A549 (cell line): Measurements from ENCODE around the gene MYT1. TPM values are rescaled to one million over a fixed set of nuclear protein-coding genes. Genes with fewer than 3 reads are reported as not detected.

Experiments used
- ATAC-seq, 2 experiments: fragments of 200-7000 bp in 1 of 2; fragments of >200 bp in 1 of 2; cut with Nextera tagmentation in 1 of 2; cut with Tn5 transposase in 1 of 2; 3 replicates each; pipeline versions ENCODE4 v1.8.0 to v1.9.1; 2018 to 2020; ENCODE audit warnings: mild to moderate bottlenecking in 1 of 2, moderate library complexity in 1 of 2
- CTCF ChIA-PET: fragments of 300-600 bp; sonication (Branson Sonifier 250); formaldehyde crosslinking; extraction: SDS; loops from one replicate; lab custom pipeline; 2021; ENCODE audit warnings: antibody characterized with exemption, inconsistent platforms; lab: Yijun Ruan, JAX
- POLR2A ChIA-PET: fragments of 350-600 bp; formaldehyde crosslinking; extraction: SDS; loops from one replicate; lab custom pipeline; 2021; ENCODE audit warnings: antibody characterized with exemption, inconsistent platforms; lab: Yijun Ruan, JAX
- DNase-seq, 2 experiments: peaks; one replicate each; pipeline versions ENCODE4 v3.0.0 to v3.0.0-alpha.2; 2011 to 2016; ENCODE audit warnings: low read depth in 1 of 2, low spot score in 1 of 2
- FAIRE-seq: peaks from 2 replicates; lab custom pipeline; 2011; peaks lifted over from hg19 to GRCh38; lab: Jason Lieb, UNC
- H3K27ac ChIP-seq, 2 experiments: fragments of >200 bp; sonication (Bioruptor Twin); formaldehyde crosslinking; 3 replicates each; pipeline ENCODE4 v1.5.1; 2016 to 2017
- H3K4me1 ChIP-seq: fragments of >200 bp; sonication (Bioruptor Twin); formaldehyde crosslinking; 3 replicates; pipeline ENCODE4 v1.6.1; 2016
- H3K4me2 ChIP-seq: fragments of >200 bp; sonication (Bioruptor Twin); formaldehyde crosslinking; 3 replicates; pipeline ENCODE4 v1.6.1; 2016
- H3K4me3 ChIP-seq: fragments of >200 bp; sonication (Bioruptor Twin); formaldehyde crosslinking; 3 replicates; pipeline ENCODE4 v1.5.1; 2016
- H3K9me3 ChIP-seq: fragments of >200 bp; sonication (Bioruptor Twin); formaldehyde crosslinking; 3 replicates; pipeline ENCODE4 v1.6.1; 2016
- CBX2 ChIP-seq: fragments of 200-600 bp; sonication (generic); IDR thresholded peaks from 2 replicates; pipeline ENCODE4 v1.6.1; 2016; ENCODE audit warnings: low read depth, mild to moderate bottlenecking, borderline replicate concordance
- CBX8 ChIP-seq: fragments of 200-600 bp; sonication (generic); IDR thresholded peaks from 2 replicates; pipeline ENCODE4 v1.6.1; 2016
- FOSL2 ChIP-seq, 2 experiments: fragments of 450-650 bp in 1 of 2; fragments of >200 bp in 1 of 2; sonication (Bioruptor Twin) in 1 of 2; formaldehyde crosslinking; IDR thresholded peaks; 2 replicates each; pipeline versions ENCODE4 v1.5.0 to v1.6.1; 2016 to 2020; ENCODE audit warnings: mild to moderate bottlenecking in 1 of 2, moderate library complexity in 1 of 2
- HDAC2 ChIP-seq: fragments of 200-600 bp; sonication (generic); IDR thresholded peaks from 2 replicates; pipeline ENCODE4 v1.6.1; 2016
- JUN ChIP-seq, 2 experiments: fragments of >200 bp; sonication (Bioruptor Twin); formaldehyde crosslinking; IDR thresholded peaks; 2 replicates in 1 of 2; 3 replicates in 1 of 2; pipeline ENCODE4 v1.6.1; 2016 to 2017
- NFE2L2 ChIP-seq: fragments of 150-350 bp; conservative IDR thresholded peaks from 2 replicates; pipeline ENCODE4 v1.6.1; 2014; ENCODE audit warnings: low read length
- NPAS2 ChIP-seq: fragments of 250-450 bp; sonication (Bioruptor Pico); IDR thresholded peaks from 2 replicates; pipeline ENCODE4 v1.8.0; 2022; ENCODE audit warnings: mild to moderate bottlenecking, moderate library complexity, borderline replicate concordance
- NR3C1 ChIP-seq: fragments of >200 bp; sonication (Bioruptor Twin); formaldehyde crosslinking; IDR thresholded peaks from 3 replicates; pipeline ENCODE4 v1.6.1; 2017
- RFX5 ChIP-seq: fragments of 450-650 bp; IDR thresholded peaks from 2 replicates; pipeline ENCODE4 v1.7.1; 2014; ENCODE audit warnings: antibody characterized with exemption, mild to moderate bottlenecking, moderate library complexity
- SMC3 ChIP-seq: fragments of >200 bp; sonication (Bioruptor Twin); formaldehyde crosslinking; IDR thresholded peaks from 3 replicates; pipeline ENCODE4 v1.6.1; 2018; ENCODE audit warnings: inconsistent platforms
- ZFP36 ChIP-seq: fragments of 450-650 bp; IDR thresholded peaks from 2 replicates; pipeline ENCODE4 v1.6.1; 2014; ENCODE audit warnings: borderline replicate concordance; ENCODE audit not compliant: partially characterized antibody
- ZNF302 ChIP-seq: fragments of 250-450 bp; sonication (Bioruptor Pico); IDR thresholded peaks from 2 replicates; pipeline ENCODE4 v1.9.0; 2021; ENCODE audit warnings: inconsistent platforms, mild to moderate bottlenecking, moderate library complexity
- WGBS: methylation state at CpG from one replicate; pipeline ENCODE4 v1.1.6; 2017; ENCODE audit errors: missing lambda C conversion rate; 5-methylcytosine and 5-hydroxymethylcytosine counted together
- polyA plus RNA-seq, 4 experiments: library from polyadenylated mRNA; depleted of rRNA in 3 of 4; stranded (reverse); fragments of >200 nt; fragmentation: RNase III in 1 of 4; extraction: RNeasy Plus Mini Kit Qiagen cat#74134 plus additional on column Dnase treatment in 1 of 4; gene quantifications; 2 replicates in 3 of 4; 3 replicates in 1 of 4; pipeline ENCODE4 v1.2.3, GENCODE V29; 2011 to 2017
- TF ChIP-seq, protein P1 (sequence below): IDR thresholded peaks from 2 replicates; pipeline ENCODE4 v1.6.1; 2012
- TF ChIP-seq, protein P2 (sequence below): fragments of 250-450 bp; sonication (Bioruptor Pico); IDR thresholded peaks from 2 replicates; pipeline ENCODE4 v1.5.0; 2021; ENCODE audit warnings: mild to moderate bottlenecking, moderate library complexity, borderline replicate concordance
- TF ChIP-seq, protein P3 (sequence below): fragments of >200 bp; sonication (Bioruptor Twin); formaldehyde crosslinking; IDR thresholded peaks from 2 replicates; pipeline ENCODE4 v1.6.1; 2016
- TF ChIP-seq, protein P4 (sequence below): fragments of 450-650 bp; IDR thresholded peaks from 2 replicates; pipeline ENCODE4 v1.6.1; 2014; ENCODE audit warnings: antibody characterized with exemption
- TF ChIP-seq, protein P5 (sequence below): fragments of >200 bp; sonication (Bioruptor Twin); formaldehyde crosslinking; IDR thresholded peaks from 3 replicates; pipeline ENCODE4 v1.5.1; 2016
- TF ChIP-seq, protein P6 (sequence below): IDR thresholded peaks from 2 replicates; pipeline ENCODE4 v1.6.1; 2012
- TF ChIP-seq, protein P7 (sequence below): fragments of 250-450 bp; sonication (Bioruptor Pico); IDR thresholded peaks from 2 replicates; pipeline ENCODE4 v1.5.0; 2020; ENCODE audit warnings: low read depth, mild to moderate bottlenecking, moderate library complexity
- TF ChIP-seq, protein P8 (sequence below): fragments of 150-350 bp; IDR thresholded peaks from 2 replicates; pipeline ENCODE4 v1.6.1; 2014; ENCODE audit warnings: low read depth, mild to moderate bottlenecking, low read length

MYT1 gene
- polyA plus RNA-seq, 2 of the 4 experiments (the other 2 are of a cell fraction), result 0.21 to 0.22 TPM

DNA sequence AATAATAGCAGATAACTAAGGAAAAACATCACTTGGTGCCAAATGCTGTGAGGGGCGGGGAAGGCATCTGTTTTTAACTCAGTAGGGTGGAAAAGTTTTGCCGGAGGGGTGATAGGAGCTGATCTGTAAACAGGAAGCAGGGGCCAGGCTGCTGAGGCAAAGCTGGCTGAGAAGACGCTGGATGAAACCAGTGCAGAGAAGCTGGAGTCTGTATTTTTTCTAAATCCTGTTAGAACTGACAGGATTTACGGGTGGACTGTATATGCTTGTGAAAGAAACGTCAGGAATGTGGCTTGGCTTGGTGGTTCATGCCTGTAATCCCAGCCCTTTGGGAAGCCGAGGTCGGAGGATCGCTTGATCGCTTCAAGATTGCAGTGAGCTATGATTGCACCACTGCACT lies 96.9 kb downstream of the MYT1 start:
- Histone ChIP-seq H3K4me3 (no peak overlapping the region), H3K9me3 (no peaks in the 10 kb centered on the region), H3K27ac (no peak overlapping the region), H3K4me2 (no peak overlapping the region), H3K4me1 (peaks cover 8% of the 10 kb centered on the region)
- ATAC-seq, result no peak
- TF ChIP-seq, protein P1, sequence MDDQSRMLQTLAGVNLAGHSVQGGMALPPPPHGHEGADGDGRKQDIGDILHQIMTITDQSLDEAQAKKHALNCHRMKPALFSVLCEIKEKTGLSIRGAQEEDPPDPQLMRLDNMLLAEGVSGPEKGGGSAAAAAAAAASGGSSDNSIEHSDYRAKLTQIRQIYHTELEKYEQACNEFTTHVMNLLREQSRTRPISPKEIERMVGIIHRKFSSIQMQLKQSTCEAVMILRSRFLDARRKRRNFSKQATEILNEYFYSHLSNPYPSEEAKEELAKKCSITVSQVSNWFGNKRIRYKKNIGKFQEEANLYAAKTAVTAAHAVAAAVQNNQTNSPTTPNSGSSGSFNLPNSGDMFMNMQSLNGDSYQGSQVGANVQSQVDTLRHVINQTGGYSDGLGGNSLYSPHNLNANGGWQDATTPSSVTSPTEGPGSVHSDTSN, result no peak
- no peak for TF ChIP-seq CBX2
- TF ChIP-seq, protein P2, sequence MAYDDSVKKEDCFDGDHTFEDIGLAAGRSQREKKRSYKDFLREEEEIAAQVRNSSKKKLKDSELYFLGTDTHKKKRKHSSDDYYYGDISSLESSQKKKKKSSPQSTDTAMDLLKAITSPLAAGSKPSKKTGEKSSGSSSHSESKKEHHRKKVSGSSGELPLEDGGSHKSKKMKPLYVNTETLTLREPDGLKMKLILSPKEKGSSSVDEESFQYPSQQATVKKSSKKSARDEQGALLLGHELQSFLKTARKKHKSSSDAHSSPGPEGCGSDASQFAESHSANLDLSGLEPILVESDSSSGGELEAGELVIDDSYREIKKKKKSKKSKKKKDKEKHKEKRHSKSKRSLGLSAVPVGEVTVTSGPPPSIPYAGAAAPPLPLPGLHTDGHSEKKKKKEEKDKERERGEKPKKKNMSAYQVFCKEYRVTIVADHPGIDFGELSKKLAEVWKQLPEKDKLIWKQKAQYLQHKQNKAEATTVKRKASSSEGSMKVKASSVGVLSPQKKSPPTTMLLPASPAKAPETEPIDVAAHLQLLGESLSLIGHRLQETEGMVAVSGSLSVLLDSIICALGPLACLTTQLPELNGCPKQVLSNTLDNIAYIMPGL (CRISPR knock-in tag), result no peak
- no peak for TF ChIP-seq ZNF302
- no peak for TF ChIP-seq JUN (IDR thresholded peaks at IDR 0.05)
- TF ChIP-seq, protein P3, sequence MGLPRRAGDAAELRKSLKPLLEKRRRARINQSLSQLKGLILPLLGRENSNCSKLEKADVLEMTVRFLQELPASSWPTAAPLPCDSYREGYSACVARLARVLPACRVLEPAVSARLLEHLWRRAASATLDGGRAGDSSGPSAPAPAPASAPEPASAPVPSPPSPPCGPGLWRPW, result no peak
- no peak for TF ChIP-seq CBX8
- TF ChIP-seq NPAS2 (CRISPR knock-in tag), result no peak
- TF ChIP-seq, protein P4, sequence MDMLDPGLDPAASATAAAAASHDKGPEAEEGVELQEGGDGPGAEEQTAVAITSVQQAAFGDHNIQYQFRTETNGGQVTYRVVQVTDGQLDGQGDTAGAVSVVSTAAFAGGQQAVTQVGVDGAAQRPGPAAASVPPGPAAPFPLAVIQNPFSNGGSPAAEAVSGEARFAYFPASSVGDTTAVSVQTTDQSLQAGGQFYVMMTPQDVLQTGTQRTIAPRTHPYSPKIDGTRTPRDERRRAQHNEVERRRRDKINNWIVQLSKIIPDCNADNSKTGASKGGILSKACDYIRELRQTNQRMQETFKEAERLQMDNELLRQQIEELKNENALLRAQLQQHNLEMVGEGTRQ, result no peak
- no peak for TF ChIP-seq HDAC2
- TF ChIP-seq RFX5, result no peak
- TF ChIP-seq ZFP36, result no peak
- no peak for TF ChIP-seq NR3C1
- TF ChIP-seq, protein P5, sequence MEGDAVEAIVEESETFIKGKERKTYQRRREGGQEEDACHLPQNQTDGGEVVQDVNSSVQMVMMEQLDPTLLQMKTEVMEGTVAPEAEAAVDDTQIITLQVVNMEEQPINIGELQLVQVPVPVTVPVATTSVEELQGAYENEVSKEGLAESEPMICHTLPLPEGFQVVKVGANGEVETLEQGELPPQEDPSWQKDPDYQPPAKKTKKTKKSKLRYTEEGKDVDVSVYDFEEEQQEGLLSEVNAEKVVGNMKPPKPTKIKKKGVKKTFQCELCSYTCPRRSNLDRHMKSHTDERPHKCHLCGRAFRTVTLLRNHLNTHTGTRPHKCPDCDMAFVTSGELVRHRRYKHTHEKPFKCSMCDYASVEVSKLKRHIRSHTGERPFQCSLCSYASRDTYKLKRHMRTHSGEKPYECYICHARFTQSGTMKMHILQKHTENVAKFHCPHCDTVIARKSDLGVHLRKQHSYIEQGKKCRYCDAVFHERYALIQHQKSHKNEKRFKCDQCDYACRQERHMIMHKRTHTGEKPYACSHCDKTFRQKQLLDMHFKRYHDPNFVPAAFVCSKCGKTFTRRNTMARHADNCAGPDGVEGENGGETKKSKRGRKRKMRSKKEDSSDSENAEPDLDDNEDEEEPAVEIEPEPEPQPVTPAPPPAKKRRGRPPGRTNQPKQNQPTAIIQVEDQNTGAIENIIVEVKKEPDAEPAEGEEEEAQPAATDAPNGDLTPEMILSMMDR, result no peak
- TF ChIP-seq, protein P6, sequence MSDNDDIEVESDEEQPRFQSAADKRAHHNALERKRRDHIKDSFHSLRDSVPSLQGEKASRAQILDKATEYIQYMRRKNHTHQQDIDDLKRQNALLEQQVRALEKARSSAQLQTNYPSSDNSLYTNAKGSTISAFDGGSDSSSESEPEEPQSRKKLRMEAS, result no peak
- TF ChIP-seq, protein P7, sequence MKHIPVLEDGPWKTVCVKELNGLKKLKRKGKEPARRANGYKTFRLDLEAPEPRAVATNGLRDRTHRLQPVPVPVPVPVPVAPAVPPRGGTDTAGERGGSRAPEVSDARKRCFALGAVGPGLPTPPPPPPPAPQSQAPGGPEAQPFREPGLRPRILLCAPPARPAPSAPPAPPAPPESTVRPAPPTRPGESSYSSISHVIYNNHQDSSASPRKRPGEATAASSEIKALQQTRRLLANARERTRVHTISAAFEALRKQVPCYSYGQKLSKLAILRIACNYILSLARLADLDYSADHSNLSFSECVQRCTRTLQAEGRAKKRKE (CRISPR knock-in tag), result no peak
- no peak for TF ChIP-seq FOSL2 (IDR thresholded peaks at IDR 0.05)
- TF ChIP-seq FOSL2 (CRISPR knock-in tag; IDR thresholded peaks at IDR 0.05), result no peak
- TF ChIP-seq, protein P8, sequence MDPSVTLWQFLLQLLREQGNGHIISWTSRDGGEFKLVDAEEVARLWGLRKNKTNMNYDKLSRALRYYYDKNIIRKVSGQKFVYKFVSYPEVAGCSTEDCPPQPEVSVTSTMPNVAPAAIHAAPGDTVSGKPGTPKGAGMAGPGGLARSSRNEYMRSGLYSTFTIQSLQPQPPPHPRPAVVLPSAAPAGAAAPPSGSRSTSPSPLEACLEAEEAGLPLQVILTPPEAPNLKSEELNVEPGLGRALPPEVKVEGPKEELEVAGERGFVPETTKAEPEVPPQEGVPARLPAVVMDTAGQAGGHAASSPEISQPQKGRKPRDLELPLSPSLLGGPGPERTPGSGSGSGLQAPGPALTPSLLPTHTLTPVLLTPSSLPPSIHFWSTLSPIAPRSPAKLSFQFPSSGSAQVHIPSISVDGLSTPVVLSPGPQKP, result no peak
- no peak for TF ChIP-seq SMC3
- TF ChIP-seq NFE2L2, result no peak
- no peak for DNase-seq
- WGBS, result 78% methylated on average over 9 of the region's 9 CpGs
- no peak for FAIRE-seq
- POLR2A ChIA-PET, result no interaction called here
- CTCF ChIA-PET, result no interaction called here
